Suprapubic skin (tissue), 4 donors: Measurements from ENCODE around the gene PPME1.

Source experiments
- EP300 ChIP-seq: sonication (generic); formaldehyde crosslinking; IDR thresholded peaks from one replicate; pipeline ENCODE4 v1.6.1; 2017; ENCODE audit warnings: antibody characterized with exemption
- POLR2AphosphoS5 ChIP-seq, 3 donors: sonication (generic); formaldehyde crosslinking; IDR thresholded peaks; one replicate each; pipeline ENCODE4 v1.6.1; 2017; ENCODE audit warnings: antibody characterized with exemption in 3 of 3

DNA sequence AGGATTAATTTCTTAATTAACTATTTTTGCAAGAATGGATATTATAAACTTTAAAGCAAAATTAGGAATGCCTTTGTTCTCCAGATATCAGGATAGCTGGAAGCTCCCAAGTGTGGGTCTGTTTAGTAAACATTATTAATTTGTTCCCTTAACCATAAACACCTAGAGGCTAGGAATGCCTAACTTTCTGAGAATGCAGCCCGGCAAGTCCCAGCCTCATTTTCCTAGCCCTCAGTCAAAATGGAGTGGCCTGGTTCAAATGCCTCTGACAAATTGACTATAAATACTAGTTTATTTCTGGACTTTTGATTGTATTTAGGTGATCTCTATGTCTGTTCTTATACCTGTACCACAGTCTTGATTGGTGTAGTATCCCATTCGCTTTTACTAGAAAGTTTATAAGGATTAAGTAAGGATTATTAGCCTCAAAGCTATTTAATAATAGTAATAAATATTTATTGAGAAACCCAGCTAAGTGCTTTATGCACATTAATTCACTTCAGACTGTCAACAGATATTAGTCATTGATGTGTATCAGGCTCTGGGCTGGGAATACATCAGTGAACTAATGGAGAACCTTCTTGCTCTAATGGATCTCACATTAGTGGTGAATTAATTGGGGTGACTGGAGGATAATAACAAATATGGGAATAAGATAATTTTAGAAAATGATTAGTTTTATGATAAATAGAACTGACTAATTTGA is 25.8 kb downstream of the PPME1 start:
- no peak for TF ChIP-seq EP300
- no peak for TF ChIP-seq POLR2AphosphoS5 (IDR thresholded peaks at IDR 0.05)
